Erythroblast (primary cell): Measurements from ENCODE around the gene WSCD2.

Source experiments
- GATA1 ChIP-seq: IDR thresholded peaks from 2 replicates; pipeline ENCODE4 v1.6.1; 2011; ENCODE audit warnings: low read depth, mild to moderate bottlenecking, control low read depth, low read length, moderate library complexity
- POLR2A ChIP-seq: IDR thresholded peaks from 2 replicates; pipeline ENCODE4 v1.6.1; 2011; ENCODE audit warnings: mild to moderate bottlenecking, low read length

DNA sequence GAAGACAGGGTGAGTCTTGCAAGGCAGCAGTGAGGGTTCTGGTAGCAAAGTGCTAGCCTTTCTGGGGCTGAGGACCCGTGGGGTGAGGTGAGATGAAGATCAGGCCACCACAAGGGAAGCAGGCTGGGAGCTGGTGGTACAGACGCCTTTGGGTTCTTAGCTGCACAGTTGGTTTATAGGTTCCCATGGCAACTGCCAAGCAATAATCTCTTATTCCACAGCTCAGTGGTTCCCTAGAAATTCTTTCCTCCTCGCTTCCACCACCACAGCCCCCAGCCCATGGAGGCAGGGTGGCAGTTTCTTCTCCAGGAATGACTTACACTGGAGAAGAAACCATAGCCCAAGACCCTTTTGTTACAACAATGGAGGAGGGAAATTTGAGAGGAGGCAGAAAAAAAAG, 127.9 kb downstream of the WSCD2 start:
- TF ChIP-seq POLR2A (no peak), GATA1 (no peak)
